HEK293T (cell line): ENCODE measurements around the gene NT5DC4.

Experiments used
- CTCF ChIA-PET: fragments of 350-600 bp; formaldehyde crosslinking; extraction: SDS; loops from one replicate; lab custom pipeline; 2021; ENCODE audit warnings: antibody characterized with exemption, inconsistent platforms; lab: Yijun Ruan, JAX
- POLR2A ChIA-PET: fragments of 350-600 bp; formaldehyde crosslinking; extraction: SDS; loops from one replicate; lab custom pipeline; 2020; ENCODE audit warnings: antibody characterized with exemption, inconsistent platforms; lab: Yijun Ruan, JAX
- DNase-seq: peaks from one replicate; pipeline ENCODE4 v3.0.0; 2012; ENCODE audit warnings: mixed read lengths; ENCODE audit errors: extremely low spot score
- ARNT ChIP-seq: fragments of 450-650 bp; IDR thresholded peaks from 2 replicates; pipeline ENCODE4 v1.6.1; 2017; ENCODE audit warnings: mild to moderate bottlenecking
- BHLHE40 ChIP-seq: fragments of 450-650 bp; IDR thresholded peaks from 2 replicates; pipeline ENCODE4 v1.6.1; 2016; ENCODE audit warnings: mild to moderate bottlenecking, moderate library complexity, borderline replicate concordance
- CTBP1 ChIP-seq: fragments of 450-650 bp; IDR thresholded peaks from 2 replicates; pipeline ENCODE4 v1.6.1; 2016; ENCODE audit warnings: borderline replicate concordance
- ELF4 ChIP-seq: fragments of 450-650 bp; IDR thresholded peaks from 2 replicates; pipeline ENCODE4 v1.6.1; 2017; ENCODE audit warnings: antibody characterized with exemption
- FOXA1 ChIP-seq: fragments of 450-650 bp; IDR thresholded peaks from 2 replicates; pipeline ENCODE4 v1.6.1; 2016; ENCODE audit warnings: mild to moderate bottlenecking
- FOXK2 ChIP-seq: fragments of 450-650 bp; IDR thresholded peaks from 2 replicates; pipeline ENCODE4 v1.6.1; 2016; ENCODE audit warnings: mild to moderate bottlenecking
- FOXM1 ChIP-seq: fragments of 450-650 bp; IDR thresholded peaks from 2 replicates; pipeline ENCODE4 v1.6.1; 2017; ENCODE audit warnings: mild to moderate bottlenecking, borderline replicate concordance
- HDGF ChIP-seq: fragments of 450-650 bp; IDR thresholded peaks from 2 replicates; pipeline ENCODE4 v1.6.1; 2017; ENCODE audit warnings: antibody characterized with exemption, borderline replicate concordance
- L3MBTL2 ChIP-seq: fragments of 450-650 bp; conservative IDR thresholded peaks from 2 replicates; pipeline ENCODE4 v1.6.1; 2016; ENCODE audit warnings: mild to moderate bottlenecking
- LEF1 ChIP-seq: fragments of 450-650 bp; IDR thresholded peaks from 2 replicates; pipeline ENCODE4 v1.6.1; 2017; ENCODE audit warnings: mild to moderate bottlenecking, borderline replicate concordance
- NFRKB ChIP-seq: fragments of 450-650 bp; IDR thresholded peaks from 2 replicates; pipeline ENCODE4 v1.6.1; 2016; ENCODE audit warnings: mild to moderate bottlenecking, moderate library complexity
- SP1 ChIP-seq: fragments of 450-650 bp; IDR thresholded peaks from 2 replicates; pipeline ENCODE4 v1.6.1; 2017
- SUZ12 ChIP-seq: fragments of 450-650 bp; IDR thresholded peaks from 2 replicates; pipeline ENCODE4 v1.6.1; 2016; ENCODE audit warnings: mild to moderate bottlenecking
- TARDBP ChIP-seq: fragments of 450-650 bp; IDR thresholded peaks from 2 replicates; pipeline ENCODE4 v1.6.1; 2016
- ZNF384 ChIP-seq: fragments of 450-650 bp; IDR thresholded peaks from 2 replicates; pipeline ENCODE4 v1.6.1; 2016
- TF ChIP-seq, protein P1 (sequence below): fragments of 450-650 bp; IDR thresholded peaks from 2 replicates; pipeline ENCODE4 v1.6.1; 2016

NT5DC4 gene

DNA sequence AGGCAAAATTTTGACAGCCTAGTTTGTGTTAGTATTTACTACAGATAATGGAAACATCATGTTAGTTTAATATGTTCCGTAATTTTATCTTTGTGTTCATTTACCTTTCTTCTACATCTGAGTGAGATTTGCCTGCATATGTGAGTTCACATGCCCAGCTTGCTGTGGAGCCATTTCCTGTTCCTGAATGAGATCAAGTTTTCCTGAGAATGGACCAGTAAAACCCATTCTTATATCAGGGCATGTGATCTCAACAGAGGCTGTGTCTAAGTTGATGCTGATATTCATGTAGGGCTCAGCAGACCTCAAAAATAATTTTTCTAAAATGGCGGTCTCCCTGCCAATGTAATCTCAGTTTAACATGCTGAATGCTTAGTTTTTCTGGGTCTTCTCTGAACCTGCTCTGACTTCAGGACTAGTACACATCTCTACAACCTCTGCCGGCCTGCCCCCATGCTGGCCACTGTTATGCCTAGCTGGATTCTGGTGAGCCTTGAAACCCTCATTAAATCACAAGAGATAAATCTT lies 62.4 kb downstream of the NT5DC4 start:
- TF ChIP-seq SUZ12: no peak
- no peak for TF ChIP-seq LEF1
- TF ChIP-seq NFRKB: no peak
- no peak for TF ChIP-seq ZNF384
- no peak for TF ChIP-seq L3MBTL2
- TF ChIP-seq FOXA1: no peak
- TF ChIP-seq FOXM1: no peak
- no peak for TF ChIP-seq CTBP1
- TF ChIP-seq, protein P1, sequence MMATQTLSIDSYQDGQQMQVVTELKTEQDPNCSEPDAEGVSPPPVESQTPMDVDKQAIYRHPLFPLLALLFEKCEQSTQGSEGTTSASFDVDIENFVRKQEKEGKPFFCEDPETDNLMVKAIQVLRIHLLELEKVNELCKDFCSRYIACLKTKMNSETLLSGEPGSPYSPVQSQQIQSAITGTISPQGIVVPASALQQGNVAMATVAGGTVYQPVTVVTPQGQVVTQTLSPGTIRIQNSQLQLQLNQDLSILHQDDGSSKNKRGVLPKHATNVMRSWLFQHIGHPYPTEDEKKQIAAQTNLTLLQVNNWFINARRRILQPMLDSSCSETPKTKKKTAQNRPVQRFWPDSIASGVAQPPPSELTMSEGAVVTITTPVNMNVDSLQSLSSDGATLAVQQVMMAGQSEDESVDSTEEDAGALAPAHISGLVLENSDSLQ: no peak
- no peak for TF ChIP-seq HDGF
- TF ChIP-seq BHLHE40: no peak
- TF ChIP-seq FOXK2: no peak
- no peak for TF ChIP-seq SP1
- TF ChIP-seq ELF4: no peak
- TF ChIP-seq ARNT: no peak
- TF ChIP-seq TARDBP: no peak
- POLR2A ChIA-PET: no interaction called here
- CTCF ChIA-PET: no interaction called here
- DNase-seq: no peak

GRCh38 chr2:112784199-112785189 lies 63.7 kb downstream of the NT5DC4 start, which contains the start of gene IL1A:
TSS of gene IL1A (minus strand) at chr2:112784493. CDS start at chr2:112783770, 723 bp downstream.
- POLR2A ChIA-PET: no interaction called here
- TF ChIP-seq ARNT: no peak
- TF ChIP-seq, protein P1: no peak
- TF ChIP-seq TARDBP: no peak
- TF ChIP-seq HDGF: no peak
- no peak for TF ChIP-seq NFRKB
- TF ChIP-seq FOXM1: no peak
- TF ChIP-seq LEF1: no peak
- no peak for TF ChIP-seq FOXA1
- no peak for TF ChIP-seq FOXK2
- TF ChIP-seq L3MBTL2: no peak
- no peak for TF ChIP-seq SP1
- no peak for TF ChIP-seq SUZ12
- TF ChIP-seq ELF4: no peak
- no peak for TF ChIP-seq CTBP1
- TF ChIP-seq BHLHE40: no peak
- no peak for TF ChIP-seq ZNF384
- DNase-seq: no peak
- CTCF ChIA-PET: no interaction called here

GRCh38 chr2:112787294-112787693 lies 66.5 kb downstream of the NT5DC4 start:
- ChIA-PET POLR2A (no interaction called here), CTCF (no interaction called here)
- DNase-seq: no peak
- TF ChIP-seq NFRKB (no peak), SP1 (no peak), ELF4 (no peak), FOXA1 (no peak), FOXK2 (no peak), TARDBP (no peak), HDGF (no peak), SUZ12 (no peak), FOXM1 (no peak), CTBP1 (no peak), LEF1 (no peak), L3MBTL2 (no peak), BHLHE40 (no peak), ZNF384 (no peak), ARNT (no peak)
- TF ChIP-seq, protein P1: no peak

- ChIA-PET CTCF (no interaction called here), POLR2A (no interaction called here)
- no peak for DNase-seq
- TF ChIP-seq FOXK2: no peak
- TF ChIP-seq SUZ12: no peak
- TF ChIP-seq ELF4: no peak
Measured at GRCh38 chr2:112787729-112788393, 67.0 kb downstream of the NT5DC4 start.

GRCh38 chr2:112788653-112789052 lies 67.8 kb downstream of the NT5DC4 start:
- ChIA-PET POLR2A (no interaction called here), CTCF (interaction anchor here (0.7 kb wide), 1 partner anchor 18 kb away, joined by 6 read pairs; no protein-coding TSS in a partner anchor)
- no peak for TF ChIP-seq FOXM1
- TF ChIP-seq CTBP1: no peak
- TF ChIP-seq ARNT: no peak
- no peak for TF ChIP-seq HDGF
- no peak for DNase-seq
